ENCODE data around the gene PKLR.
A peak's percentile ranks its signal among the peaks of the same experiment; 100 is the strongest.

PKLR gene

DNA sequence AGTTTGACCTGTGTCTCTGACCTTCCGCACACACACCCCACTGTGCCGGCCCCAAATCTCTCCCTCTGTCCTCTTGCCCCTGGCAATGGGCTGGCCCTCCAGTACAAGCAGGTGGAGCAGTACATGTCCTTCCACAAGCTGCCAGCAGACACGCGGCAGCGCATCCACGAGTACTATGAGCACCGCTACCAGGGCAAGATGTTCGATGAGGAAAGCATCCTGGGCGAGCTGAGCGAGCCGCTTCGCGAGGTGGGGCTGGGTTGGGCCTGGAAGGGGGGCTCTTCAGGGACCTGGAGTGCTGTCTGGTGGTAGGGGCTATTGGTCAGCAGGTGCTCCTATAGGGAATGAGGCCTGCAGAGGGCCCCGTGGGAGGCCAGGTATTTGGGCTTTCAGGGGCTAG is 16.2 kb downstream of the PKLR start:
- no peak for DNase-seq (ENCODE audit: low spot score)

- DNase-seq (ENCODE audit: low spot score), result no peak
These were observed 16.8 kb downstream of the PKLR start for GRCh38 chr1:155284476-155284875.

DNA sequence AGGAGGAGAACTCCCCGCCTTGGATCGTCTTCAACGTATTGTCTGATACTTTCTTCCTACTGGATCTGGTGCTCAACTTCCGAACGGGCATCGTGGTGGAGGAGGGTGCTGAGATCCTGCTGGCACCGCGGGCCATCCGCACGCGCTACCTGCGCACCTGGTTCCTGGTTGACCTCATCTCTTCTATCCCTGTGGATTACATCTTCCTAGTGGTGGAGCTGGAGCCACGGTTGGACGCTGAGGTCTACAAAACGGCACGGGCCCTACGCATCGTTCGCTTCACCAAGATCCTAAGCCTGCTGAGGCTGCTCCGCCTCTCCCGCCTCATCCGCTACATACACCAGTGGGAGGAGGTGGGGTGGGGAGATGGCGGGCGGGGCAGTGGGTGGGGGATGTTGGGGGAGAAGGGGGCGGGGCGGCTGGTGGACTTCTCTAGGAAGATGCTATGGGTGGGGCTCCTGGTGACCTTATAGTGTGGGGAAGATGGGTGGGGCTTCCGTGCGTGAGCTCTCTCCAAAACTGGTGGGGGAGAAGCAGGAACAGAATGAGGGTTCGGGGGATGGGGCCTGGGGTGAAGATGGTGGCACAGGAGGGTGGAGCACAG is 18.6 kb downstream of the PKLR start:
- DNase-seq (ENCODE audit: low spot score), result no peak

DNA sequence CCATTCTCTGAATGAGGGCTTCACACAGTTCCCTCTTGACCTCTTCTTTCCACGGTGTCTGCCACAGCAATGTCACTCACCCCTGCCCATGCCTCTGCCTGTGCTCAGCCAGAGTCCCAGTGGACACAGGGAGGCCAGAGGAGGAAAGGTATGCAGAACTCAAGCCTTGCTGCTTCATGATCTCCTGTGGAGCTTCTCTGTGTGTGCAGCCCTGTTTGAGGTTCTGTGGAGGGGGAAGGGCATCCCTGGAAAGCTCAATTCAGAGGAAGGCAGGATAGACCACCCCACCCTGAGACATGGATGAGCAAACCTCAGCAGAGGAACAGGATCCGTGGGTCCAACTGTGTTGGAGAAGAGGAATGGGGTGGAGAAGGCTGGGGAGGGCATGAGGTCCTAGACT is 22.0 kb downstream of the PKLR start:
- no peak for DNase-seq (ENCODE audit: low spot score)

- no peak for DNase-seq (ENCODE audit: low spot score)
These were observed 22.5 kb downstream of the PKLR start for GRCh38 chr1:155278689-155279160.

DNA sequence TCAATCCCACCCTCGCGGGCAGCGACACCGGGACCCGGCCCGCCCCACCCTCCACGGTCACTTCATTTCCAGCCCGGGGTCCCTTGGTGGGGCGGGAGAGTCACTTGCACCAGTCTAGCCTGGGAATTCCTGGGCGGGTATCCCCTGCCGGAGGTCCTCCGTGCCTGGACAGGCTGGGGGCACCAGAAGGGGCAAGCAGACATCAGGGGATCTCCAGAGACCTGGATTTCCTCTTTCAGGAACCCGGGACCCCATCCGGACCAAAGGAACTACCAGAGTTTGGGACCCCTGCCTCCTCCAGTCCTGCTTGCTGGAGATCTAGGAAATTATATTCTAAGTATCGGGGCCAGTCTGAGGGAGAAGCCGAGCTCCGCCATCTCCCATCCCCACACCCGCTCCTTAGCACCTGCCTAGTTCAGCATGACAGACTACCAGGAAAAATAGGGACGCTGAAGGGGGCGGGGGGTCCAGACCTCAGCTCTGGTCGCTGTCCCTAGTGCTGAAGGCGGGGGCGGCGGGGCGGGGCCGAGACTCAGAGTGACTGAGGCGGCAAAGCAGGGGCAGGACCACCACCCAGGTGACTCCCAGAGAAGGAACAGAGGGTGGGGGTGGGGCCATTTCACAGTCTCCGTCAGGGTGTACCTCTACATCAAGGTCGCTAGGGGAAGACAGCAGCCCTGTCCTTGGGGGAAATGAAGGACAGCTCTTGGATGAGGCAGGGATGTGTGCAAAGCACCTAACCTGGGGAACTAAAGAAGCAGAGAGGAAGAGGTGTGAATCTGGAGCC is 23.1 kb downstream of the PKLR start:
- peak; percentile 47 for DNase-seq (ENCODE audit: low spot score)

DNA sequence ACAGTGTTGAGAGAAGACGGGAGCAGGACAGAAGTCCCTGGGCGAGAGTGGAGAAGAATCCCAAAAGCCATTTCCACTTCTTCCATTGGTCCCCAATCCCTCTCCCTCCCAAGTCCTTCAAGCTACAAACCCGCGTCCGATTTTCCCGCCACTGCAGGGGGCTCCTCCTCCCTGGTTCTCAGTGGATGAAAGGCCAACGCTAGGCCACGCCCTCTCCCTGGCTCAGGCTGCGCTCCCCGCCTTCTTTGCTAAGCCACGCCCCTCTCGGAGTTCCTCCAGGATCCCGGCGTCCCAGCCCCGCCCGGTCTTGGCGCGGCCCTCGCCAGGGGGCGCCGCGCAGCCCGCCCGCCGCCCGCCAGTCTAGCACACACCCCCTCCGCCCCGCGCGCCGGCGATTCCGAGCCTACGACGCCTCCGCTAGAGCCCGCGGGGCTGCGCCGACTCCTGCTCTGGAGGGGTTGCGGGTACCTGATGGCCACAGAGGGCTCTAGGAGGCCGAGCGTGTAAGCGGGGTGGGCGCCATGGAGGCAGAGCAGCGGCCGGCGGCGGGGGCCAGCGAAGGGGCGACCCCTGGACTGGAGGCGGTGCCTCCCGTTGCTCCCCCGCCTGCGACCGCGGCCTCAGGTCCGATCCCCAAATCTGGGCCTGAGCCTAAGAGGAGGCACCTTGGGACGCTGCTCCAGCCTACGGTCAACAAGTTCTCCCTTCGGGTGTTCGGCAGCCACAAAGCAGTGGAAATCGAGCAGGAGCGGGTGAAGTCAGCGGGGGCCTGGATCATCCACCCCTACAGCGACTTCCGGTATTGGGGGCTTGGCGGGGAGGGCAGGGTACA is 24.0 kb downstream of the PKLR start, which contains the start of gene HCN3:
HCN3 (plus strand) TSS at position 394 of the 832 bp plus-strand sequence; CDS start at position 522, 128 bp downstream.
- DNase-seq (ENCODE audit: low spot score), result peak; percentile 99

- peak; percentile 97 for DNase-seq (ENCODE audit: low spot score)
These were observed 27.6 kb downstream of the PKLR start, which contains the start of gene CLK2 for GRCh38 chr1:155273343-155274245. Gene CLK2, minus strand, starts transcription at chr1:155273504. Its CDS starts 2,527 bp downstream, at chr1:155270977.

- DNase-seq (ENCODE audit: low spot score), result peak; percentile 64
These were observed 28.5 kb downstream of the PKLR start for GRCh38 chr1:155272466-155273342.

DNA sequence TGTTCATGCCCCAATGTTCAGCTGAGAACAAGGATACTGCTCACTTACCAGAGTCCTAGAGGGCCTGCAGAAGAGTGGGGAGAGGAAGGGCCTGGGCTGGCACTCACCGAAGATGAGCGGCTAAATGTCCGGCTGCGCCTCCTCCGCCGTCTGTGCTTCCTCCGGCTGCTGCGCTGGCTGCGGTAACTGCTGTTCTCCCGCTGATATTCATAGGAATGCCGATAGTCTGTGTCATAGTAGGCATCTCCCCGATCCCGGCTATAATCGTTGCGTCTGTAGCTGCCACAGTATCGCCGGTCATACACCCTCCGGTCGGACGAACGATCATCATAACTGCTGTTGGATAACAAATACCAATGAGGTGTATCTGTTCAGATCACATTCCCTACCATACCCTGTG is 31.9 kb downstream of the PKLR start:
- no peak for DNase-seq (ENCODE audit: low spot score)

DNA sequence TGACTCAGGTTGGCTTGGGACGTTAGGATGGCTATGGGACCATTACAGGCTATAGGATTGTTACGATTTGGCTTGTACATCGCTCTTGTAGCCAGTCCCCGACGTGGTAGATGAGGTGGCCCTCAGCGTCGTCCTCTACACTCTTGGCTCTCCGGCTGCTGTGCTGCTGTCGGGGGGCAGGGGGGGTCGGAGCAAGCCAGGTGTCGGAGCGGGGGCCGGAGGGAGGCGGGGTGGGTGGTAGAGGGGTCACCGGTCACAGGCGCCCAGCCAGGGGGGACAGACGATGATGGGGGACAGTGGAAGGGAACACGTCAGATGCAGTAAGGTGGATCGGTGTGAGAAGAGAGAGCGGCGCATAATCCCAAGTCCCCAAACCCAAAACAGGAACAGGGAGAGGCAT is 32.6 kb downstream of the PKLR start:
- no peak for DNase-seq (ENCODE audit: low spot score)

DNA sequence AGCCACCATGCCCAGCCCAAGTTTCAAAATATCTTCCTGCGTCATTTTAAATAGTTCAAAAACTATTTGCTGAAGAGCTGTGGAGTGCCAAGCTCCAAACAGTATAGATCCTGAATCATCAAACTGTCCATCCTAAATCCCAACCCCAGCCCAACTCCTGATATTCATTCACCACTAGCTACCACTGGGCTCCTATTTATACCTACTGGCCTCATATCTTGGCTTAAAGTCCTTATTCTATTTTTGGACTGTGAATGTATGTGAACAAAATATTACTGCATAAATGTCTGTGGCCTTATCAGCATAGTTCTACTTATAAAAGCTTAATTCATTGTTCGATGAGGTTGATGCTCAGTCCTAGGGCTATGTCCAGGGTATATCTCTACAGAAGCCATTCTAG is 33.9 kb downstream of the PKLR start:
- DNase-seq (ENCODE audit: low spot score), result no peak

DNA sequence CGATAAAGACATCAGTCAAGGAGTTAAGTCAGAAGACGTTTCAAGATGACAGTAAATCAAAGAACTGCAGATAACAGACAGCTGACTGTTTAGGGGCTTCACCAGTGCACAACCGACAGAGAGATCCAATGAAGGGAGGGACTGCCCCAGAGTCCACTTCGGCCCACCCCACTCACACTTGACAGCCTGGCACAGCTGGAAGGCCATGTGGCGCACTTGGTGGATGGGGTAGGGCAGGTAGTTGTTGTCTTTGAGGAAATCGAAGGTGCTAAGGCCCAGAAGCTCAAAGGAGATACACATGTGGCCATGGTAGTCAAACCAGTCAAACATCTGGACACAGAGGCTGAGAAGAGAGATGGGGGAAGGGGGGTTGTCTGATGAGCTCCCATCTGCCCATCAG is 34.7 kb downstream of the PKLR start:
- DNase-seq (ENCODE audit: low spot score), result no peak

- DNase-seq (ENCODE audit: low spot score), result no peak
These were observed 38.2 kb downstream of the PKLR start for GRCh38 chr1:155263067-155263466.

DNA sequence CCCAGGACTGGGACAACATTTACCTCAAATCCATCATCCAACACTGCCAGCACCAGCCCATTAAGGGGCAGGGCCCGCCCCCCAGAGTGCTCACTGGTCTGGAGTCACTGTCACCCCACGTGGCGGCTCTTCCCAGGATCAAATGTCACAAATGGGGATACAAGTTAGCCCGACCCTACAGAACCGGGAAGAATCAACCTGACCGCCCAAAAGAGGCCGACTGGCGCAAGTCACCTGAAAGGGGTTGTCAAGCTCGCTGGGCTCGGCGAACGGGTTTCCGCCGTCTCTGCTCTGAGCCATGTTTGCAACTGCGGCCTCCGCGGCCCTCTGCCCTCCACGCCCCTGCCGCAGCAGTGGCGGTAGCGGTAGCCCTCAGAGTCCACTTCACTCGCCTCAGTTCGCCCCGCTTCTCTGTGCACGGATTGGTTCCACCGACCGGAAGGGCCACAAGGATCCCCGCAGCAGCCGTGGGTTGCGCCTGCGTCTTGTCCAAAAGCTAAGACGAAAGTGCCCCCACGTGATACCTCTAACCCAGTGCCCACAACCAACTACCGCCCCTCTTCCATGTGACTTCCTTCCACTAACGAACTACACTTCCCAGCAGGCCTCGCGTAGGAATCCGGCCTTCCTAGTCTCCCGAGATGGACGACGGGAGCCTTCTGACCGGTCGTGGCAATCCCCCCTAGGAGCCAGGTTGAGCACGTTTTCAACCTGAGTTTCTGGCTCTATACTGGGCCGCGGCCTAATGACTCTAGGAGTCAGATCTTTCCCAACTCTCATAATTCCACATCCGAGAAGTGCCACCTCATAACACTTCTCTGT is 39.2 kb downstream of the PKLR start, which contains the start of gene SCAMP3:
SCAMP3 (minus strand) TSS at position 509 of the 822 bp plus-strand sequence; CDS start at position 300, 209 bp downstream.
- DNase-seq (ENCODE audit: low spot score), result peak; percentile 99

- peak; percentile 25 for DNase-seq (ENCODE audit: low spot score)
These were observed 39.8 kb downstream of the PKLR start for GRCh38 chr1:155261493-155261851.

- DNase-seq (ENCODE audit: low spot score), result no peak
These were observed 41.0 kb downstream of the PKLR start for GRCh38 chr1:155260276-155260675.

GRCh38 chr1:155256058-155256852 is 45.0 kb downstream of the PKLR start:
- DNase-seq (ENCODE audit: low spot score), result no peak

All from AG08395 (cell line).